GM03348 (cell line): Measurements from ENCODE around the gene BEST3.
A peak's percentile ranks its signal among the peaks of the same experiment; 100 is the strongest.
"Not testable (repeated sequence)": the region's sequence is repeated elsewhere in the genome, so short reads cannot be mapped to it uniquely, and the experiment has no call there.

Experiments
- DNase-seq: peaks from one replicate; pipeline ENCODE4 v3.0.0; 2012; ENCODE audit warnings: low spot score

Gene BEST3

GRCh38 chr12:69648476-69648875 is 50.6 kb downstream of the BEST3 start:
- DNase-seq, result peak; percentile 73

- no peak for DNase-seq
Measured at GRCh38 chr12:69647178-69647577, 51.9 kb downstream of the BEST3 start.

GRCh38 chr12:69645031-69645430 is 54.1 kb downstream of the BEST3 start:
- DNase-seq, result peak; percentile 74

- DNase-seq, result no peak
Measured at GRCh38 chr12:69644511-69644910, 54.6 kb downstream of the BEST3 start.

GRCh38 chr12:69642531-69642930 is 56.6 kb downstream of the BEST3 start:
- DNase-seq, result no peak

- no peak for DNase-seq
Measured at GRCh38 chr12:69641546-69641945, 57.6 kb downstream of the BEST3 start.

GRCh38 chr12:69639400-69640016 is 59.6 kb downstream of the BEST3 start:
- DNase-seq, result peak; percentile 89

GRCh38 chr12:69633061-69633460 is 66.0 kb downstream of the BEST3 start:
- DNase-seq, result no peak

- DNase-seq, result peak; percentile 21
Measured at GRCh38 chr12:69630191-69630590, 68.9 kb downstream of the BEST3 start.

GRCh38 chr12:69627501-69627900 is 71.6 kb downstream of the BEST3 start:
- DNase-seq, result no peak

GRCh38 chr12:69623970-69624369 is 75.1 kb downstream of the BEST3 start:
- DNase-seq, result no peak

- no peak for DNase-seq
Measured at GRCh38 chr12:69621551-69621950, 77.6 kb downstream of the BEST3 start.

- DNase-seq, result no peak
Measured at GRCh38 chr12:69620921-69621320, 78.2 kb downstream of the BEST3 start.

GRCh38 chr12:69620077-69620476 is 79.0 kb downstream of the BEST3 start:
- no peak for DNase-seq

- DNase-seq, result no peak
Measured at GRCh38 chr12:69619050-69619449, 80.1 kb downstream of the BEST3 start.

GRCh38 chr12:69616025-69616424 is 83.1 kb downstream of the BEST3 start:
- no peak for DNase-seq

GRCh38 chr12:69613351-69613750 is 85.8 kb downstream of the BEST3 start:
- no peak for DNase-seq

- no peak for DNase-seq
Measured at GRCh38 chr12:69610729-69611128, 88.4 kb downstream of the BEST3 start, which contains the start of gene LRRC10. Gene LRRC10, minus strand, starts transcription at chr12:69610907. Its CDS starts 69 bp downstream, at chr12:69610838.

GRCh38 chr12:69610126-69610525 is 89.0 kb downstream of the BEST3 start:
- no peak for DNase-seq

- peak; percentile 38 for DNase-seq
Measured at GRCh38 chr12:69608114-69608513, 91.0 kb downstream of the BEST3 start.

GRCh38 chr12:69604275-69604674 is 94.8 kb downstream of the BEST3 start:
- not testable (repeated sequence) for DNase-seq
